Neural crest cell (in vitro differentiated cells): Measurements from ENCODE around the gene AMMECR1. TPM values are rescaled to one million over a fixed set of nuclear protein-coding genes. Genes with fewer than 3 reads are reported as not detected.

Source experiments
- DNase-seq: peaks from one replicate; pipeline ENCODE4 v3.0.0; 2021; ENCODE audit warnings: low read depth, mixed read lengths, low spot score
- H3K27ac Mint-ChIP-seq: one replicate; pipeline ENCODE4 v1.8.0; 2021; ENCODE audit warnings: mild to moderate bottlenecking, mixed read lengths; ENCODE audit not compliant: unreplicated experiment
- H3K27me3 Mint-ChIP-seq: 2 replicates; pipeline ENCODE4 v1.8.0; 2021; ENCODE audit warnings: low read depth, mild to moderate bottlenecking, mixed read lengths
- H3K36me3 Mint-ChIP-seq: 2 replicates; pipeline ENCODE4 v1.8.0; 2021; ENCODE audit warnings: low read depth, mild to moderate bottlenecking, mixed read lengths
- H3K4me1 Mint-ChIP-seq: 2 replicates; pipeline ENCODE4 v1.8.0; 2021; ENCODE audit warnings: mixed read lengths
- H3K4me3 Mint-ChIP-seq: one replicate; pipeline ENCODE4 v1.8.0; 2021; ENCODE audit warnings: mild to moderate bottlenecking, mixed read lengths
- H3K9me3 Mint-ChIP-seq: 2 replicates; pipeline ENCODE4 v1.8.0; 2021; ENCODE audit warnings: mixed read lengths
- CTCF ChIP-seq: fragments of 200-600 bp; sonication (generic); conservative IDR thresholded peaks from 2 replicates; pipeline ENCODE4 v1.5.0; 2021; ENCODE audit warnings: antibody characterized with exemption, mild to moderate bottlenecking
- total RNA-seq: library from RNA; stranded (reverse); gene quantifications from 2 replicates; pipeline ENCODE4 v1.2.1, GENCODE V29; 2021

Gene AMMECR1
- total RNA-seq, 1 donor from 2014 or later = 20.4 TPM

GRCh38 chrX:110252711-110253110 lies 65.2 kb downstream of the AMMECR1 start:
- H3K4me3 Mint-ChIP-seq = no peak overlapping the region
- H3K27me3 Mint-ChIP-seq = no peaks in the 10 kb centered on the region
- H3K36me3 Mint-ChIP-seq = no peaks in the 10 kb centered on the region
- DNase-seq = no peak
- TF ChIP-seq CTCF = no peak
- no peak overlapping the region for H3K27ac Mint-ChIP-seq
- H3K4me1 Mint-ChIP-seq = peaks cover 10% of the 10 kb centered on the region
- H3K9me3 Mint-ChIP-seq = no peaks in the 10 kb centered on the region

GRCh38 chrX:110251961-110252360 lies 65.9 kb downstream of the AMMECR1 start:
- Mint-ChIP-seq H3K9me3 (no peaks in the 10 kb centered on the region), H3K4me3 (no peak overlapping the region), H3K36me3 (no peaks in the 10 kb centered on the region), H3K27ac (no peak overlapping the region), H3K4me1 (peaks cover 10% of the 10 kb centered on the region), H3K27me3 (no peaks in the 10 kb centered on the region)
- no peak for DNase-seq
- no peak for TF ChIP-seq CTCF

- H3K4me1 Mint-ChIP-seq = peaks cover 10% of the 10 kb centered on the region
- H3K27ac Mint-ChIP-seq = peak overlapping the region; percentile 48
- no peak for DNase-seq
- no peaks in the 10 kb centered on the region for H3K27me3 Mint-ChIP-seq
- H3K9me3 Mint-ChIP-seq = no peaks in the 10 kb centered on the region
- no peak overlapping the region for H3K4me3 Mint-ChIP-seq
- TF ChIP-seq CTCF = no peak
- H3K36me3 Mint-ChIP-seq = no peaks in the 10 kb centered on the region
Observed at GRCh38 chrX:110251526-110251925, 66.4 kb downstream of the AMMECR1 start.

GRCh38 chrX:110250847-110251246 lies 67.0 kb downstream of the AMMECR1 start:
- no peak for DNase-seq
- TF ChIP-seq CTCF = no peak
- Mint-ChIP-seq H3K9me3 (no peaks in the 10 kb centered on the region), H3K36me3 (no peaks in the 10 kb centered on the region), H3K4me3 (no peak overlapping the region), H3K27me3 (no peaks in the 10 kb centered on the region), H3K27ac (no peak overlapping the region), H3K4me1 (peaks cover 10% of the 10 kb centered on the region)

GRCh38 chrX:110248578-110248977 lies 69.3 kb downstream of the AMMECR1 start:
- Mint-ChIP-seq H3K4me1 (peaks cover 3% of the 10 kb centered on the region), H3K4me3 (no peak overlapping the region), H3K27ac (no peak overlapping the region), H3K36me3 (no peaks in the 10 kb centered on the region), H3K27me3 (no peaks in the 10 kb centered on the region), H3K9me3 (no peaks in the 10 kb centered on the region)
- TF ChIP-seq CTCF = no peak
- DNase-seq = no peak

GRCh38 chrX:110245011-110245410 lies 72.9 kb downstream of the AMMECR1 start:
- H3K4me1 Mint-ChIP-seq = no peaks in the 10 kb centered on the region
- no peaks in the 10 kb centered on the region for H3K27me3 Mint-ChIP-seq
- peaks cover 12% of the 10 kb centered on the region for H3K9me3 Mint-ChIP-seq
- H3K27ac Mint-ChIP-seq = no peak overlapping the region
- TF ChIP-seq CTCF = no peak
- H3K4me3 Mint-ChIP-seq = no peak overlapping the region
- DNase-seq = no peak
- H3K36me3 Mint-ChIP-seq = peaks cover 9% of the 10 kb centered on the region
